Amygdala (tissue), 56 donors: ENCODE measurements around the gene GZMH.
"Not testable (repeated sequence)": the region's sequence is repeated elsewhere in the genome, so short reads cannot be mapped to it uniquely, and the experiment has no call there.

ENCODE experiments used
- DNase-seq, 56 donors: peaks; one replicate each; lab custom pipeline; 2025; lab: John Stamatoyannopoulos, UW

The GZMH gene

GRCh38 chr14:24609655-24610344, at the start of gene GZMH:
TSS of gene GZMH (minus strand) at chr14:24609685. CDS start at chr14:24609613, 72 bp downstream.
- DNase-seq: no peak

DNA sequence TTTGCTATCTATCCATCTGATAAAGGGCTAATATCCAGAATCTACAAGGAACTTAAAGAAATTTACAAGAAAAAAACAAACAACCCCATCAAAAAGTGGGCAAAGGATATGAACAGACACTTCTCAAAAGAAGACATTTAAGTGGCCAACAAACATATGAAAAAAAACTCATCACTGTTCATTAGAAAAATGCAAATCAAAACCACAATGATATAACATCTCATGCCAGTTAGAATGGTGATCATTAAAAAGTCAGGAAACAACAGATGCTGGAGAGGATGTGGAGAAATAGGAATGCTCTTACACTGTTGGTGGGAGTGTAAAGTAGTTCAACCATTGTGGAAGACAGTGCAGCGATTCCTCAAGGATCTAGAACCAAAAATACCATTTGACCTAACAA, 38.9 kb upstream of the GZMH start:
- not testable (repeated sequence) for DNase-seq

DNA sequence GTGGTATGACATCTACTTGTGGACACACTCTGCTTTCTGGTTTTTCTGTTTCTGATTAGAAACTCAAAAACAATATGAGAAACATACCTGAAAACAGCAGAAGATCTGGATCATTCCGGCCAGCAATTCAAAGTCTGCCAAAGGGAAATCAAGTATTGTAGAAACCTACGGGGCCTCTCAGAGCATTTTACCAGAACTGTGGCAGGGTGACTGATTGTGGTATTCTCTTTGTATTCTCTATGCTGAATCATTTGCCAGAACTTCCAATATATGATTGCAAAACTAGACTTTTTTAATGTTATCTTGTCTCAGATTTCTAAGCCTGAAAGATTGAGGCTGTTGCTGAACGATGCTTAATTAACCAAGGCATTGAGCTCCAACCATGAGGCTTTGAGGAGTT, 30.4 kb upstream of the GZMH start:
- DNase-seq: no peak

DNA sequence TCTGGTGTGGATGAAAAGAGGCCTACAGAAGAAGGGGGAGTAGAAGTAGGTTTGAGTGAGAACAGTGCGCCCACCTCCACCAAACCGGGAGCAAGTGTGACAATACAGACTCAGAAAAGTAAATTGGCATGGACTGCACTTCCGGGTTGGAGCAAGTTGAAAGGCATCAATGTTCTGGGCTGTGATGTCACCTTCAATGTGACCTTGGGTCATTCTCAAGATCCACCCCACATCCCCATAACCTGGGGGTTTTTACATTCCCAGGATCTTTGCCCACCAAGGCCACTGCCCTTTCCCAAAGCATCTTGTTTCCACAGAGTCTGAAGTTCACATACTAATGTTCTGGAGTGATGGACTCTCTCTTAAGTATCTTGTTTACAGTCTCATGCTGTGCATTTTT, 29.8 kb upstream of the GZMH start:
- DNase-seq: no peak

DNA sequence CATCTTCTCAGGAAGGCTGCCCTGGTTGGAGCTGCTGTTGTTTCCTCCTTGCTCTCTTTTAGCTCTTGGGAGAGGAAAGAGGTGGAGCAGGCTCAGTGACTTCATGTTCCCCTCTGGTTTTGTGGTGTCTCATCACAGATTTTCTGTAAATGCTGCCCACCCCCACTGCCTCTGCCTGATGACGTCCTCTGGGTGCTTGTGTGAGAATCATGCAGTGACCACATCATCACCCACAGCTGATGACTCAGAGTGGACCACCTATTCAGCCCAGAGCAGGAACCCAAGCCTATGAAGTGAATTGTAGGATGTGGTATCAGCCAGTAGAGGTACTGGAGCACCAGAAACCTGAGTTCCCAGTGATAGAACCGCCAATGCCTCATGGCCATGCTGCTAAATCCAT, 24.7 kb upstream of the GZMH start, which contains the start of gene GZMB:
GZMB (minus strand) TSS at position 33 of the 400 bp plus-strand sequence; CDS start at position 3, 30 bp downstream.
- no peak for DNase-seq

DNA sequence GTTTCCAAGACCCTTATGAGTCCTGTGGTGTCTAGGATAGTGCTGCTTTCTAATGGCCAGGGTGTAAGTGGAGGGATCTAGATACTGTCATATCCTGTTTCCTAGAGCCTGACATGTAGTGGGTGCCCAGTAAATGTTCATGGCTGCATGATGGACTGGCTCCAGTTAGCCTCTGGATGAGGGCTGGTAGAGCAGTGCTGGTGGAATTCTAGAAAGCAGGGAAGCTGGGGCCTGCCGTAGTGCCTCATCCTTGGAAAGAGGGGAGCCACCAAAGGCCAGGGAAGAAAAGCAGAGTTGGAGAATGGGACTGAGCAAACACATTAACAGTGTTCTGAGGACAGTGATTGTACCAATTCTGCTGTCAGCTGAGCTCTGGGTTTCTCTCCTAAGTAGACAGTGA, 23.9 kb upstream of the GZMH start:
- no peak for DNase-seq

GRCh38 chr14:24632761-24633160, 23.3 kb upstream of the GZMH start:
- no peak for DNase-seq

DNA sequence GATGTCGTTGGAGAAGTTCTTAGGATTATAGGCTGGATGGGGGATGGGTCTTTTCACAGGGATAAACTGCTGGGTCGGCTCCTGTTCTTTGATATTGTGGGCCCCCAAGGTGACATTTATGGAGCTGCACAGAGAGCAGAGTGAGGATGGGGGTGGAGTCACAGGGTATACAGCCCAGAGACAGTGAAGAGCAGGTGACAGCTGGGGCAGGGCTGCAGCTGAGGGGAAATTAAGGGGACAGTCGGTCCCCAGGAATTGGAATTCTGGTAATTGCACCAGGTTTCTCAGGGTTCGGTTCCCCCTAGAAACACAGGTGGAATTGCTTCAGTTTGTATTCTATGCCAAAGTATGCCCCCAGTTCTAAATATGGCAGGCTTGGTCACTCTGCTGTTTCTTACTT, 22.9 kb upstream of the GZMH start:
- DNase-seq: no peak

GRCh38 chr14:24631749-24632335, 22.4 kb upstream of the GZMH start:
- no peak for DNase-seq

GRCh38 chr14:24630872-24631477, 21.5 kb upstream of the GZMH start:
- DNase-seq: no peak

- no peak for DNase-seq
These were observed 20.8 kb upstream of the GZMH start for GRCh38 chr14:24630087-24630871.

DNA sequence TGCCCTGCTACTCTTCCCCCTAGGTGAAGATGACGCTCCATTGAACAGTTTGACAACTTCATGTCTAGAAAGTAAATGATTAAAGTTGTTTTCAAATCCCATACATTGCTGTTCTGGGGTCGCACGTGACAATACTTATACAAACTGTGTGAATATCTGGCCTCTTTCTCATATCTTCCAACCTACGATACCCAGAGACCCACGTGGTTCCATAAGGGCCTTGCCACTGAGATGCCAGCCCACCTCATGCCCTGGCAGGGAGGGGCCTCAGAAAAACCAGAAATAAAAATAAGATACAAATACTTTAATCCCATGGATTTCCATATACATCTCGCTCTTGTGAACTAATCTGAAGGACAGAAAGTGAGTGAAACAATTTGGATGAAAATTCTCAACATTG, 20.0 kb upstream of the GZMH start:
- no peak for DNase-seq

DNA sequence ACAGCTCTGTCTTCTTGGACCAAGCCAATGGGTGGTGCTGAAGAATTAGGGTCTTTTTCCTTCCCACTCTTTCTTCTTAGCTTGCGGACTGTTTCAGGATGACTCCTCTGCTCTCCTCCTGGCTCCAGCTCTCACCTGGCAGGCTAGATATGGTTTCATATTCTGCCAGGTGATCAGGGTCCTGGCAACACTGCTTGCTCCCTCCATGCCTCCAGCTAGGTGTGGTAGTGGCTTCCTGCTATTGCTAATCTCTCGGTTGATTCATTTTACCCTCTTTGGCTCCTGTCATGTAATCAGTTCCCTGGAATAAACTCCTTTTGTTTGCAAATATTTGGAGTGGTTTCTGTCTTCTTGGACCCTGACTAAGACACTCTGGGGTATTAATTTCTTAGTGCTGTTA, 4.3 kb upstream of the GZMH start:
- DNase-seq: no peak

GRCh38 chr14:24613241-24613640, 3.8 kb upstream of the GZMH start:
- DNase-seq: no peak

GRCh38 chr14:24612196-24612595, 2.7 kb upstream of the GZMH start:
- no peak for DNase-seq

DNA sequence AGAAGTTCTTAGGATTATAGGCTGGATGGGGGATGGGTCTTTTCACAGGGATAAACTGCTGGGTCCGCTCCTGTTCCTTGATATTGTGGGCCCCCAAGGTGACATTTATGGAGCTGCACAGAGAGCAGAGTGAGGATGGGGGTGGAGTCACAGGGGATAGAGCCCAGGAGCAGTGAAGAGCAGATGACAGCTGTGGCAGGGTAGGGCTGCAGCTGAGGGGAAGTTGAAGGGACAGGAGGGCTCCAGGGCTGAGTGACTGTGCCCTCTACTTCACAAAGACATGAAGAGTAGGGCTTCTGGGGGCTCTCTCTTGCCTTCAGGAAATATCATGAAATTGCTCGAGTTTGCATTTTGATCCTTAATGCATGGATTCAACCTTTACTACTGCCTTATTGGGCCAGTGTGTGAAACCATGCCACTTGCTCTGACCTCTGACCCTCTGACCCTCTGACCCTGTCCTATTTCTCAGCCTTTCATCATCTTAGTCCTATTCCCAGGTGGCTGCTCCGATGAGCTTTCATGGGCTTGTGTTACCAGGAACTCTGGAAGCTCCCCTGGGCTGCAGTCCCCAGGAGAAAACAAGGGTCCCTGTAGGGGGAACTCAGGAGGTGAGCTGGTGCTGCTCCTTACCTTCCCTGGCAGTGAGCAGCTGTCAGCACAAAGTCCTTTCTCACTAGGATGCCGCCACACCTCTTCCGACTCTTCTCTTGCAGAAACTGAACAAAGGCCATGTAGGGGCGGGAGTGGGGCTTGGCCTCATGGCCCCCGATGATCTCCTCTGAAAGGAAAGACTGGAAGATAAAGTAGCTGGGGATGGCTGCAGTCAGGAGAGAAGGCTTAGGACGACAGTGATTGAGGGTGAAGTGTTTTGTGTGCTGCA, 1.6 kb downstream of the GZMH start:
- DNase-seq: no peak

DNA sequence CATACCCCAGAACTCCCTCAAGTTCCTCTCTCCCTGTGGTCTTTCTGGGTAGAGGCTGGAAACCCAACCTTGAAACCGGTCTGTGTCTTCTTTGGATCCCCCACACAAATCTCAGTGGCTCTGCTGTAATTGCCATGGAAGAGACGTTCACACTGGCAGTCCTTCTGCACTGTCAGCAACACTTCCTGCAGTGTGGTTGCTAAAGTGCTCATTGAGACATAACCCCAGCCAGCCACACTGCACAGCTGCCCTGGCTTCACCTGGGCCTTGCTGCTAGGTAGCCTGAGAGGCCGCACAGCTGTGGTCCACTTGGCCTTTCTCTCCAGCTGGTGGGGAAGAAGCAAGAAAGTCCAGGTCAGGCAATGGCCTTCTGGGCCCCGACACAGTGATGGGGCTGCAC, 2.4 kb downstream of the GZMH start:
- no peak for DNase-seq

DNA sequence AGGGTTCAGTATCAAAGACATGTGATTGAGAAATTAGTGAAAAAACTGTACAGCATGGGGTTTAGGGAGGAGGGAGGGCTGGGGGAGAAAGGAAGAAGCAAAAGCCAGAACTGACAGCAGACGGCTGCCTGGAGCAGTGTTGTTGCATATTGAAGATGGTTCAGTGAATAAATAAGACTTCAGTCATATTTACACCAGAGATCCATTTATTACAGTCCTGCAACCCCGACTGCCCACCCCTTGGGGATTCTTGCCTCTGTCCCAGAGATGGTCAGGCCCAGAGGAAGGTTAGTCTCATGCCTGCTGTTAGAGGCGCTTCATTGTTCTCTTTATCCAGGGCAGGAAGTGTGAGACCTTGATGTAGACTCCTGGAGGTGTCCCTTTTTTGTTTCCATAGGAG, 3.2 kb downstream of the GZMH start:
- no peak for DNase-seq

- no peak for DNase-seq
These were observed 3.9 kb downstream of the GZMH start for GRCh38 chr14:24605435-24606190.

DNA sequence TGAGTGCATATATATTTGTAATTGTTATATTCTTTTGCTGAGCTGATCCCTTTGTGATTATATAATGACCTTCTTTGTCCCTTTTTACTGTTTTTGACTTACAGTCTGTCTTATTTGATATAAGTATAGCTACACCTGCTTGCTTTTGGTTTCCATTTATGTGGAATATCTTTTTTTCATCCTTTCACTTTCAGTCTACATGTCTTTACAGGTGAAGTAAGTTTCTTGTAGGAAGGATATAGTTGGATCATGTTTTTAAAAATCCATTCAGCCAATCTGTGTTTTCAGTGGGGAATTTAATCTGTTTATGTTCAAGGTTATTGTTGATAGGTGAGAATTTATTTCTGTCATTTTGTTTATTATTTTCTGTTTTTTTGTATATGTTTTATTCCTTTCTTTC, 12.1 kb downstream of the GZMH start:
- no peak for DNase-seq
